ENCODE results near the gene SEL1L3. TPM values are rescaled to one million over a fixed set of nuclear protein-coding genes. Genes with fewer than 3 reads are reported as not detected.

The SEL1L3 gene
- total RNA-seq, 1 experiment from 2014 or later, result 48.3 TPM

- Histone ChIP-seq H2BK15ac (ENCODE audit: low read depth, low read length) (no peak overlapping the region), H3K27me3 (ENCODE audit: insufficient read depth, low read length) (no peaks in the 10 kb centered on the region), H3K79me2 (ENCODE audit: insufficient read depth, low read length) (no peaks in the 10 kb centered on the region), H3K9me3 (ENCODE audit: control insufficient read depth, low read depth, low read length) (no peaks in the 10 kb centered on the region), H3K27ac (ENCODE audit: insufficient read length, low read depth, low read length) (no peak overlapping the region), H3K23me2 (ENCODE audit: insufficient read length, low read depth, low read length, poor library complexity, severe bottlenecking) (no peaks in the 10 kb centered on the region), H4K8ac (replicated peaks; ENCODE audit: insufficient read length, low read depth, low read length) (no peak overlapping the region), H3K14ac (ENCODE audit: insufficient read depth, low read length) (no peak overlapping the region), H2BK120ac (ENCODE audit: low read depth, low read length, poor library complexity, severe bottlenecking) (no peak overlapping the region), H3K79me1 (ENCODE audit: insufficient read depth, low read depth, low read length, poor library complexity, severe bottlenecking) (no peaks in the 10 kb centered on the region), H3K56ac (ENCODE audit: insufficient read length, low read depth, low read length) (no peak overlapping the region), H2AK5ac (ENCODE audit: insufficient read length, low read length) (no peak overlapping the region), H4K5ac (ENCODE audit: insufficient read length, low read depth, low read length) (no peak overlapping the region), H3K4me1 (ENCODE audit: insufficient read depth, low read length) (no peaks in the 10 kb centered on the region), H2BK12ac (ENCODE audit: insufficient read length, low read depth, low read length) (no peak overlapping the region), H4K20me1 (ENCODE audit: control insufficient read depth, insufficient read depth, insufficient read length) (no peaks in the 10 kb centered on the region), H3T11ph (ENCODE audit: low read length) (no peak overlapping the region), H2BK5ac (ENCODE audit: insufficient read length, low read length) (no peak overlapping the region), H3K9ac (ENCODE audit: extremely low read depth, insufficient read length, low read length) (no peak overlapping the region), H4K91ac (ENCODE audit: insufficient read length, low read depth, low read length) (no peak overlapping the region), H3K4me2 (ENCODE audit: insufficient read depth, insufficient read length, low read length) (no peak overlapping the region), H2AFZ (ENCODE audit: low read length) (no peak overlapping the region), H3K4ac (ENCODE audit: low read depth, low read length) (no peak overlapping the region), H2BK20ac (ENCODE audit: low read depth, low read length, poor library complexity, severe bottlenecking) (no peak overlapping the region), H3K23ac (ENCODE audit: insufficient read length, low read depth, low read length) (no peak overlapping the region), H3K18ac (ENCODE audit: insufficient read length, low read depth, low read length) (no peak overlapping the region)
- no CpG with 5 or more reads among the region's 3 CpGs for WGBS (ENCODE audit: extremely low coverage, insufficient read length, low lambda C conversion rate)
- H3K27ac Mint-ChIP-seq, result no peak overlapping the region
- H3K9me3 Mint-ChIP-seq, result peaks cover 2 to 3% of the 10 kb centered on the region in 2 experiments; a peak in 3 of 5 replicates
- no peaks in the 10 kb centered on the region for H3K27me3 Mint-ChIP-seq (ENCODE audit: low read depth)
- peaks cover 0 to 4% (median 2%) of the 10 kb centered on the region in 3 experiments; a peak in 2 of 7 replicates for H3K36me3 Mint-ChIP-seq (ENCODE audit: insufficient read depth in 1 of 3, low read depth in 3 of 3)
- H3K4me1 Mint-ChIP-seq, result no peaks in the 10 kb centered on the region
- no peak overlapping the region for H3K4me3 Mint-ChIP-seq
- no peak for TF ChIP-seq CTCF (conservative IDR thresholded peaks at IDR 0.05)
- no peak for DNase-seq
Measured at GRCh38 chr4:25703731-25704388, 158.9 kb downstream of the SEL1L3 start.

Data from H9 (cell line).